SK-N-SH (cell line): ENCODE data around the gene SELENOM.

ENCODE experiments used
- CTCF ChIP-seq: fragments of 200-600 bp; sonication (generic); IDR thresholded peaks from 2 replicates; pipeline ENCODE4 v1.6.1; 2017; ENCODE audit warnings: antibody characterized with exemption, mild to moderate bottlenecking, moderate library complexity
- EP300 ChIP-seq, 2 experiments: IDR thresholded peaks; 2 replicates each; pipeline versions ENCODE4 v1.4.0 to v1.6.1; 2012; ENCODE audit warnings: borderline replicate concordance in 1 of 2, low read depth in 1 of 2, low read length in 1 of 2
- EZH2phosphoT487 ChIP-seq: fragments of 200-600 bp; sonication (generic); IDR thresholded peaks from 2 replicates; pipeline ENCODE4 v1.6.1; 2017; ENCODE audit warnings: low read depth, mixed run types, mild to moderate bottlenecking, antibody characterized with exemption, moderate library complexity, borderline replicate concordance
- MXI1 ChIP-seq: IDR thresholded peaks from 2 replicates; pipeline ENCODE4 v1.6.1; 2012; ENCODE audit warnings: mild to moderate bottlenecking, low read depth, low read length, improper control_type of control experiment
- REST ChIP-seq: IDR thresholded peaks from 2 replicates; pipeline ENCODE4 v1.6.1; 2012; ENCODE audit warnings: mild to moderate bottlenecking, low read depth, low read length, moderate library complexity
- SMC3 ChIP-seq: IDR thresholded peaks from 2 replicates; pipeline ENCODE4 v1.6.1; 2012; ENCODE audit warnings: low read depth, low read length, improper control_type of control experiment
- TEAD4 ChIP-seq: IDR thresholded peaks from 2 replicates; pipeline ENCODE4 v1.4.0; 2012; ENCODE audit warnings: mild to moderate bottlenecking, borderline replicate concordance; ENCODE audit not compliant: insufficient read depth
- YY1 ChIP-seq: IDR thresholded peaks from 2 replicates; pipeline ENCODE4 v1.4.0; 2012; ENCODE audit warnings: low read depth, mild to moderate bottlenecking

GRCh38 chr22:31055635-31056159 is 51.7 kb downstream of the SELENOM start:
- TF ChIP-seq YY1, result no peak
- no peak for TF ChIP-seq SMC3
- TF ChIP-seq CTCF, result no peak
- no peak for TF ChIP-seq TEAD4
- no peak for TF ChIP-seq MXI1
- no peak for TF ChIP-seq REST
- TF ChIP-seq EZH2phosphoT487, result no peak
- TF ChIP-seq EP300 (IDR thresholded peaks at IDR 0.05; ENCODE audit: borderline replicate concordance in 1 of 2, low read depth in 1 of 2, low read length in 1 of 2), result no peak
